Glutamatergic neuron (in vitro differentiated cells): ENCODE data around the gene ANXA10. TPM values are rescaled to one million over a fixed set of nuclear protein-coding genes. Genes with fewer than 3 reads are reported as not detected.
"Not testable (repeated sequence)": the region's sequence is repeated elsewhere in the genome, so short reads cannot be mapped to it uniquely, and the experiment has no call there.

Experiments used
- DNase-seq: peaks from one replicate; pipeline ENCODE4 v3.0.0; 2022
- H3K27ac Mint-ChIP-seq: one replicate; pipeline ENCODE4 v1.8.0; 2020; ENCODE audit warnings: mild to moderate bottlenecking, mixed read lengths, inconsistent platforms; ENCODE audit not compliant: unreplicated experiment
- H3K27me3 Mint-ChIP-seq: one replicate; pipeline ENCODE4 v1.8.0; 2020; ENCODE audit warnings: mild to moderate bottlenecking, moderate library complexity, mixed read lengths, inconsistent platforms; ENCODE audit not compliant: unreplicated experiment
- H3K36me3 Mint-ChIP-seq: one replicate; pipeline ENCODE4 v1.8.0; 2020; ENCODE audit warnings: mild to moderate bottlenecking, mixed read lengths, inconsistent platforms; ENCODE audit not compliant: unreplicated experiment
- H3K4me1 Mint-ChIP-seq: one replicate; pipeline ENCODE4 v1.8.0; 2020; ENCODE audit warnings: mild to moderate bottlenecking, low read depth, mixed read lengths, inconsistent platforms; ENCODE audit not compliant: unreplicated experiment
- H3K4me3 Mint-ChIP-seq: one replicate; pipeline ENCODE4 v1.8.0; 2020; ENCODE audit warnings: mild to moderate bottlenecking, mixed read lengths, inconsistent platforms; ENCODE audit not compliant: unreplicated experiment
- H3K9me3 Mint-ChIP-seq: one replicate; pipeline ENCODE4 v1.8.0; 2020; ENCODE audit warnings: mild to moderate bottlenecking, moderate library complexity, mixed read lengths, inconsistent platforms; ENCODE audit not compliant: unreplicated experiment
- CTCF ChIP-seq: fragments of 200-600 bp; sonication (generic); IDR thresholded peaks from one replicate; pipeline ENCODE4 v1.5.0; 2021; ENCODE audit not compliant: partially characterized antibody, unreplicated experiment
- total RNA-seq: library from RNA; stranded (reverse); fragmentation: NEBNext Ultra II Directional; extraction: Animal tissue kit (Norgen Biotek cat#: 25700); gene quantifications from one replicate; pipeline ENCODE4 v1.2.1, GENCODE V29; 2021; ENCODE audit not compliant: unreplicated experiment

The ANXA10 gene
- total RNA-seq, 1 donor from 2014 or later: not detected

DNA sequence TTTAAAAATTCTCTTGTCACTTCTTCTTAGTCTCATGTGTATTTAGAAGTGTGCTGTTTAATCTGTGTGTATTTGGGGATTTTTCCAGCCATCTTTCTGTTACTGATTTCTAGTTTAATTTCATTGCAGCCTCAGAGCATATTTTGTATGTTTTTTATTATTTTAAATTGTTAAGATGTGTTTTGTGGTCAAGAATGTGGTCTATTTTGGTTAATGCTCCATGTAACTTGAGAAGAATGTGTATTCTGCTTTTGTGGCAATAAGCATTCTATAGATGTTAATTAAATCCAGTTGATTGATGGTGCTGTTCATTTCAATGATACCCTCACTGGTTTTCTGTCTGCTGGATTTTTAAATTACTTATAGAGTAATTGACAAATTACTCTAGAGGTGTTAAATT is 38.9 kb downstream of the ANXA10 start:
- Mint-ChIP-seq H3K27me3 (peaks cover 2% of the 10 kb centered on the region), H3K9me3 (no peaks in the 10 kb centered on the region), H3K36me3 (no peaks in the 10 kb centered on the region), H3K27ac (no peak overlapping the region), H3K4me1 (no peaks in the 10 kb centered on the region), H3K4me3 (no peak overlapping the region)
- no peak for TF ChIP-seq CTCF
- DNase-seq: no peak

- H3K4me1 Mint-ChIP-seq: no peaks in the 10 kb centered on the region
- no peaks in the 10 kb centered on the region for H3K9me3 Mint-ChIP-seq
- H3K4me3 Mint-ChIP-seq: no peak overlapping the region
- DNase-seq: no peak
- no peaks in the 10 kb centered on the region for H3K36me3 Mint-ChIP-seq
- no peak for TF ChIP-seq CTCF
- peaks cover 2% of the 10 kb centered on the region for H3K27me3 Mint-ChIP-seq
- no peak overlapping the region for H3K27ac Mint-ChIP-seq
Observed at GRCh38 chr4:168134651-168135050, 42.3 kb downstream of the ANXA10 start.

DNA sequence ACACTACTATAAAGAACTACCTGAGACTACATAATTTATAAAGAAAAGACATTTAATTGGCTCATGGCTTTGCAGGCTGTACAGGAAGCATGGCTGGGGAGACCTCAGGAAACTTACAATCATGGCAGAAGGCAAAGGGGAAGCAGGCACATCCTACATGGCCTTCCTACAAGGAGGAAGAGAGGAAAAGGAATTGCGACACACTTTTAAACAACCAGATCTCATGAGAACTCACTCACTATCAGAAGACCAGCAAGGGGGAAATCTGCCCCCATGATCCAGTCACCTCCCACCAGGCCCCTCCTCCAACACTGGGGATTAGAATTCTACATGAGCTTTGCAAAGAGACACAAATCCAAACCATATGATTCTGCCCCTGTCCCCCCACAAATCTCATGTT is 43.5 kb downstream of the ANXA10 start:
- H3K36me3 Mint-ChIP-seq, H3K9me3 Mint-ChIP-seq, H3K27me3 Mint-ChIP-seq, H3K27ac Mint-ChIP-seq, DNase-seq, H3K4me3 Mint-ChIP-seq, H3K4me1 Mint-ChIP-seq: not testable (repeated sequence)

DNA sequence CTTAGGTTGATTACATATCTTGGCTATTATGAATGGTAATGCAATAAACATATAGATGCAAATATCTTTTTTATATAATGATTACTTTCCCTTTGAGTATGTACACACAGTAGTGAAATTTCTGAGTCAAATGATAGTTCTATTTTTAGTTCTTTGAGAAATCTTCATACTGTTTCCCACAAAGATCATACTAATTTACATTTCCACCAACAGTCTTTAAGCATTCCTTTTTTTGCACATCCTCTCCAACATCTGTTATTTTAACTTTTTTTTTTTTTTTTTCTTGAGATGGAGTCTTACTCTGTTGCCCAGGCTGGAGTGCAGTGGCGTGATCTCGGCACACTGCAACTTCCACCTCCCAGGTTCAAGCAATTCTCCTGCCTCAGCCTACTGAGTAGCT is 45.4 kb downstream of the ANXA10 start:
- not testable (repeated sequence) for H3K4me3 Mint-ChIP-seq, H3K9me3 Mint-ChIP-seq, H3K27ac Mint-ChIP-seq, H3K4me1 Mint-ChIP-seq, H3K27me3 Mint-ChIP-seq, H3K36me3 Mint-ChIP-seq, DNase-seq

- TF ChIP-seq CTCF: no peak
- no peak for DNase-seq
- no peaks in the 10 kb centered on the region for H3K36me3 Mint-ChIP-seq
- H3K9me3 Mint-ChIP-seq: no peaks in the 10 kb centered on the region
- H3K27ac Mint-ChIP-seq: no peak overlapping the region
- no peak overlapping the region for H3K4me3 Mint-ChIP-seq
- peaks cover 2% of the 10 kb centered on the region for H3K27me3 Mint-ChIP-seq
- peaks cover 5% of the 10 kb centered on the region for H3K4me1 Mint-ChIP-seq
Observed at GRCh38 chr4:168138143-168138542, 45.8 kb downstream of the ANXA10 start.

GRCh38 chr4:168139336-168139735 is 47.0 kb downstream of the ANXA10 start:
- Mint-ChIP-seq H3K36me3 (no peaks in the 10 kb centered on the region), H3K9me3 (no peaks in the 10 kb centered on the region), H3K4me1 (peaks cover 5% of the 10 kb centered on the region), H3K27me3 (peaks cover 2% of the 10 kb centered on the region), H3K27ac (no peak overlapping the region), H3K4me3 (no peak overlapping the region)
- no peak for DNase-seq
- no peak for TF ChIP-seq CTCF
